NCI-H2107 treated with DMSO at 0.1 percent for 48 hours (cell line): ENCODE data around the gene RGPD8.
"Not testable (repeated sequence)": the region's sequence is repeated elsewhere in the genome, so short reads cannot be mapped to it uniquely, and the experiment has no call there.

Source experiments
- DNase-seq: peaks from one replicate; lab custom pipeline; 2025; ENCODE audit not compliant: unreplicated experiment; lab: John Stamatoyannopoulos, UW

The RGPD8 gene

GRCh38 chr2:112433480-112433879 lies at the start of gene RGPD8:
RGPD8 (minus strand) TSS chr2:112433645; CDS start chr2:112433453, 192 bp downstream.
- not testable (repeated sequence) for DNase-seq

DNA sequence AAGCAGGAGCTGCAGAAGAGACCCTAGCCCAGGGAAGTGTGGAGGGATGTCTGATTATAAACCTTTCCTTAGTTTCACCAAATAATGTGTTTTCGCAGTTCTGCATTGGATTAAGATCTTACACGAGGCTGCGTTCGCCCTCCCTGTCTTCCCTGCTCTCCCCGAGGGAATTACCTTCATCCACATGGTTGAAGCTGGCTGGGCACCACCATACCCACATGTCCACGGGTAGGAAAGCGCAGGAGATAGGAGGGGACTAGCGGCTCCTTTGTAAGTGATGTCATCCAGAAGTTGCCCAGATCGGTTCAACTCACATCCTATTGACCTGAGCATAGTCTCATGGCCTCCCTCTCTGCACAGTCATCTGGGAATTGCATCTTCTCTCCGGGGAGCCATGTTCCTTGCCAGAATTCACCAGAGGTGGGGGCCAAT lies 49.6 kb upstream of the RGPD8 start:
- peak; percentile 7 for DNase-seq

DNA sequence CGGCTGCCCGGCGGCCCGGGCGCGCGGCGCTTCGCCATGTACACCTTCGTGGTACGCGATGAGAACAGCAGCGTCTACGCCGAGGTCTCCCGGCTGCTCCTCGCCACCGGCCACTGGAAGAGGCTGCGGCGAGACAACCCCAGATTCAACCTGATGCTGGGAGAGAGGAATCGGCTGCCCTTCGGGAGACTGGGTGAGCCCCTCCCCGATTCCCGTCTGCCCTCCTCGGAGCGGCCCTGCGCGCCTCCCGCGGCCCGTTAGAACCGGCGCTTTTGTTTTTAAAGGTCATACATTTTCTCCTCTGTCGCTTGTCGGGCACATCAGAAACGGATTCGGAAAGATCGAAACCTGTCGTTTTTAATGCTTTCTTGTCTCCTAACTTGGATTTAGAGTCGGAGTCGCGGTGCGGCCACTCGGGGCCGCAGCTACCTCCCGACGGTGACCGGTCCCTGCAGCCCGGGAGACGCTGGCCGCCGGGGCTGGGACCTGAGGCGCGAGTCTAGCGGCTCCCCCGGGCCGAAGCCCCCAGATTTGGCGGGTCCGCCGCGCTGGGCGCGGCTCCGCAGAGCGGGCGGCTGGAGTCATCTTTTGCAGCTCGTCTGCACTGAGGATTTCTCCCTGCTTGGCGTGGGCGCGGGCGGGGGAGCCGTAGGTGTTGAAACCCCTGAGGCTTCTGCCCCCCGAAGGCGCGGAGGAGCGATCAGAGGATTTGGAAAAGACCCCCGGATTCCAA lies 49.0 kb upstream of the RGPD8 start:
- DNase-seq = peak; percentile 11

GRCh38 chr2:112481528-112482233 lies 48.2 kb upstream of the RGPD8 start, which contains the start of gene TTL:
TTL (plus strand) TSS chr2:112482156; CDS start chr2:112482345, 189 bp downstream.
- no peak for DNase-seq

DNA sequence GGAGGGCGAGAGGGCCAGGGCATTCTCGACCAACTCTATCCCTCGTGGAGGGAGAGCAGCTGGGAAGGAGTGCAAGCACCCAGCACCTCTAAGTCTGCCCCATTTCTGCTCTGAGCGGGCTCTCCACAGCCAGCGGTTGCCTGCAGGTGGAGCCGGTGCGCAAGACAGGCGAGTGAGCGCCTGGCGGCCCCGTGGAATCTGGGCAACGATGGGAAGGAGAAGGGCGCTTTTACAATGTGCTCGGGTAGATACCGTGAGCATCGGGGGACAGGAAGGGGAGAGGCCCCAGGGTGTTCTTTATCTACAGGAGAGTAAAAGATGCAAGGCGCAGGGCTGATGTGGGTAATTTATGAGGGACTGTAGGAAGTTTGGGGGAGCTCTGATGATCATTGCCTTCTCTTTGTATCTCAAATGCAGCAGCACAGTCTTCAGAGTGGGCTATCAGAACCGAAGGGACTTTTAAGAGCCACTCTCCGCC lies 47.6 kb upstream of the RGPD8 start:
- DNase-seq = peak; percentile 68

DNA sequence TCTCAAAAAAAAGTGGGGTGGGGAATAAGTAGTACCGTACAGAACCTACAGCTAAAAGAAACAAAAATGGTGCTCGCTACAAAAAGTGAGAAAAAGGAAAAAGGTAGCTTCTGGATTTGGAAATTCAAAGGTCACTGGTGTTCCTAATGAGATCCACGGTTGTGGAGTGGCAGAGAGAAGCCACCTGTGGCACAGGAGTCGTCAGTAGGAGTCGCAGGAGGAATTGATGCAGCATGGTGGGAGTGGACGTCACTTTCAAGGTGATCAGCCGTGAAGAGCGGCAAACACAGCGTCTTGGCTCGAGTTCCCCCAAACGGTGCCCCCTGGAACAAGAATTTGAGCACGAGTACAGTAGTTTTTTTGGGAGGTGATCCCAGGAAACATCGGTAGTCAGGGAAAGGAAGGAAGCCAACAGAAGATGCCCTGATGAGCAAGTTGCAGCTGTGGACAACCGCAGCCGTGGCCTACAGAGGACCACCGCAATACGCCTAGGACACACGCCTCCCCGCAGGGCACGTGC lies 47.1 kb upstream of the RGPD8 start:
- no peak for DNase-seq

- no peak for DNase-seq
Observed at GRCh38 chr2:112476434-112476833, 43.0 kb upstream of the RGPD8 start.

DNA sequence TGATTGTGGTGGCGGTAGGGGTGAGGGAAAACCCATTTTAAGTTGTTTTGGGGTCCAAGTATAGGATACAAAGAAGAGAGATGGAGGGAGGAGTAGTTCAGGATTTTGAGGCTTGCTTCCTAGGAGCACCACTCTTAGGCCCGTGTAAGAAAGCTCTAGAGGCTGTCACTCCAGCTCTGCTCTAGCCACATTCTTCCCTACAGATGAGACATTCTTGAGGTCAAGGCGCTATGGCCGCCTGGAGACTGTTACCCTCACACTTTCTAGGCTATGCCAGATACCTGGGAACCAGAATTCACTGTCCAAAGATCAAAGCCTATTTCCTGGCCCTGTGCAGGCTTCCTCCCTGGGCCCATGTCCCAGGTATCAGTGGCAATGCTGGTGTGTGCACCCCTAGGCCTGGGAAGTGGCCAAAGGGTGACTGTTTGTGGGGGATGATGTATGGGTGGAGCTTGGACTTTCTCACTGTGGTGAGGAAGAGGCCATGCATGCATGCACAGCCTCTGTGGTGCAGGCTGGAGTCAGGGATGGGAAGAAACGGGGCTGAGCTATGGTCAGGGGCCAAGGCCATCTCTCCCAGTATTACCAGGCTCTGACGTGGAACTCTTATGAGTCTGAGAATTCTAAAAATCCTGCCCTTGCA lies 41.5 kb upstream of the RGPD8 start:
- no peak for DNase-seq

GRCh38 chr2:112472547-112473263 lies 39.3 kb upstream of the RGPD8 start:
- no peak for DNase-seq

DNA sequence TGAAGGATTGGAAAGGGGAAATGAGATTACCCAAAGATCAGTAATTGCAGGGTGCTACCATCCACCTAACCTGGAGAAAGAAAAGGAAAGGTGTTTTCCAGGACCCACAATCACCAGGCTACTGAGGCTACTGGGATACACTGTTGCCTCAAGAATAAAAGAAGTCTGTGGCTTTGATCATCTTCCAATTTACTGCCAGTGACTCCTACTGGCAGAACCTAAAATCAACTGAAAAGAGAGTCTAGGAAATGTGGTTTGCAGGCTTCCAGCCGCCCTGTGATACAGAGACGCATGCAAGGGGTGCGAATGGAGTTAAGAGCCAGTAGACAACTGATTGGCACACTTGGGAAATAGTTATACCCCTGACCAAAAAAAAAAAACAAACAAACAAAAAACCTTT lies 31.9 kb upstream of the RGPD8 start:
- no peak for DNase-seq

DNA sequence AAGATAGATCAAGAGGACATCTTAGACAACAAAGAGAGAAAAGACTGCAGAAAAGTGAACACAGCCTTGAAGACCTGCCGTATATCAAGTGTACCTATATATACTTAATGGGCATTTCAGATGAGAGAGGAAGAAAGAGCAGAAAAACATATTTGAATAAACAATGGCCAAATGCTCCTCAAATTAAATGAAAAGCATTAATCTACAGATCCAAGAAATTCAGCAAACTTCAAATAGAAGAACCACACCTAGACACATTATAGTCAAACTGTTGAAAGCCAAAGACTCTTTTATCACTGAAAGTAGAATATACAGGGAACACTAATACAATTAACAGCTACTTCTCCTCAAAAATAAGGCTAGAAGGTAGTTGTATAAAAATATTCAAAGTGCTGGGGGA lies 29.8 kb upstream of the RGPD8 start:
- DNase-seq = no peak

DNA sequence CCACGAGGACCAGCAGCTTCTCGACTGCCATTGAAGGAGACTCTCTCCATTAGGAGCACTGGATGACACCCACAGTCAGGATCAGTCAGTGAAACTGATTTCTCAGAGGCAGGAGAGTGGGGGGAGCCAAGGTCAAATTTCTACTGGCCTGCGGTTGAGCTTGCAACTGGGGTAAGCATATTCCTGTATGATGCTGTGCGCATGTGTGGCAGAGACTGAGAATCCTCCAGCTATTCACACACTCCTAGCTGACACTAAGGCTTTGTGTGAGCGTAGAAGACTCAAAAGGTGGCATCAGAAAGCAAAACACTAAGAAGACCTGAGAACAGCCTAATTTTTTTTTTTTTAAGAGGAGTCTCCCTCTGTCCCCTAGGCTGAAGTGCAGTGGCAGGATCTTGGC lies 28.7 kb upstream of the RGPD8 start:
- no peak for DNase-seq

DNA sequence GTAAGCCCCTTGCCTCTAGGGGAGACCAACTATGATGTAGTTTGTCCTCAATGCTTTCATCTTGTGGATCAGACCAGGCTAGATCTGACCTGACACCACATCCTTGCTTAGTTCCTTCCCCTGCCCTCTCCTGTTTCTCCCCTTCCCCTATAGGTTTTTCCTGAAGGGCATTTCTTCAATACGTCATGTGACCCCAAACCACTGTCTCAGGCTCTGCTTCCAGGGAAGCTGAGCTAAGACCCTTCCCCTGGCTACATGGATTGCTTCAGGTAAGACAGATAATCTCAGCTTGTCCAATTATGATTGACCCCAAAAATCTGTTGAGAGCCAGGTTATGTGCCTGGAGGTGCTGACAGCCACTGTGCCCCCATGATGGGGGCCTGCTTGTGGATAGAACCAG lies 25.9 kb upstream of the RGPD8 start:
- DNase-seq = no peak

GRCh38 chr2:112454586-112454985 lies 21.1 kb upstream of the RGPD8 start:
- DNase-seq = no peak

DNA sequence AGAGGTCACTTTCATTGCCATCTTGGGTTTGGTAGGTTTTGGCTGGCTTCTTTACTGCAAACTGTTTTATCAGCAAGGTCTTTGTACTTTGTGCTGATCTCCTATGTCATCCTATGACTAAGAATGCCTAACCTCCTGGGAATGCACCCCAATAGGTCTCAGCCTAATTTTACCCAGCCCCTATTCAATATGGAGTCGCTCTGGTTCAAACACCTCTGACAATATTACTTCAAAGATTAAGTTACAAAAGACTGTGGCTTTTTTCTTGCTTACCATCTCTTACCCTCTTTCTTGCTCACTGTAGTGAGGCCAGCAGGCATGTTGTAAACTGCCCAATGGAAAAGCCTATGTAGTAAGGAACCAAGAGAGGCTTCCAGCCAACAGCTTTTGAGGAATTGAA lies 17.9 kb upstream of the RGPD8 start:
- no peak for DNase-seq

DNA sequence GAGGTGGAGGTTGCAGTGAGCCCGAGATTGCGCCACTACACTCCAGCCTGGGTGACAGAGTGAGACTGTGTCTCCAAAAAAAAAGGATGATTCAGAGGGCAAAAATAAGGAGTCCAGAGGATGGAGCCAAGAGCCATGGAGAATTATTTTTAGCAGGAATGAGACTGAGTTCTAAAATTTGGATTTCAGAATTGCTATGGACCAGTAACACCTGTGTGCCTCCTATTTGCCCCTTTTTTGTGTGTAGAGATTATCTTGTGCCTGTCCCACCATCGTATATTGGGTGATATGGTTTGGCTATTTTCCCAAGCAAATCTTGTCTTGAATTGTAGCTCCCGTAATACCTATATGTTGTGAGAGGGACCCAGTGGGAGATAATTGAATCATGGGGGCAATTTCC lies 16.4 kb upstream of the RGPD8 start:
- no peak for DNase-seq

- not testable (repeated sequence) for DNase-seq
Observed at GRCh38 chr2:112444256-112444655, 10.8 kb upstream of the RGPD8 start.

DNA sequence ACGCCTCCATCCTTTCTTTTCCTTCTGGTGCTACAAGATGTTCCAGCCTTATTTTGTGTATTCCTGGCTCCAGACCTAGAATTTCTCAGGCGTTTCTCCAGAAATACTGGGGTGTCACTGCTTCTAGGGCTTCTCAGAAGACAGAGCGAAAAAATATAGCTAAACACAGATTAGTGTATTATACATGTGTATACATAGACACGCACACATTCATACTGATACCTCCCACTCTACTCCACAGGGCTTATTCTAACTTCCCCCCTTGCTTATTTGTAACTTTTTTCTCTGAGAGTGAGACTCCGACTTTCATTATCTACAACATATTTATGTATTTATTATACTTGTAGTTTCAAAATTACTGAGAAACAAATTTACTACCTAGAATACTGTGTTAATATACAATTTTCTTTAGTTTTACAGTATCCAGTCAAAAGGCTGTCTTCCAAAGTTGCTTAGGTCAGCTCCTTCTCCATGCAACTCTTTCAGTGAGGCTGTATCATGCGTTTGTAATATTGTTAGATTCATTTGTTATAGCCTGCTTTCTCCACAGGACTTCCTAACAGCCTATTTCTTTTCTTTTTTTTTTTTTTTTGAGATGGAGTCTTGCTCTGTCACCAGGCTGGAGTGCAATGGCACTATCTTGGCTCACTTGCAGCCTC lies 5.3 kb upstream of the RGPD8 start:
- not testable (repeated sequence) for DNase-seq

DNA sequence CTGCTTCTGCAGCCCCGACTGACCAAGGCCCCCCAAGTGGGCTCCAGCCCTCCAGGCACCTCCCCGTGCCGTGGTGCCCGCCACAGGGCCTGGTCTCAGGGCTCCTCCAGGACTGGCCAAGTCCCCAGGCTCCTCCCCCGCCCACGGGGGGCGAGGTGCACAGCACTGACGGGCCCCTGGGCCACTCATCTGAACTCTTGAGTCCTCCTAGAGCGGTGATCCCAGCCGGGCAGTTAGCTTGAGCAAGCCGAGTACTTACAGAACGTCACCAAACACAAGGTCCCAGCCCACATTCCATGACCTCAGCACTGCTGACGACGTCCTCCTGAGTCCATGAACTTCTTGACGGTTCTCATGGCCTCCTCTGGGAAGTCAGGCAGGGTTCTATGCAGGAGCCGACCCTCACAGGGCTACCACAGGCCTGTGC lies 4.0 kb upstream of the RGPD8 start:
- not testable (repeated sequence) for DNase-seq

- DNase-seq = not testable (repeated sequence)
Observed at GRCh38 chr2:112436993-112437392, 3.5 kb upstream of the RGPD8 start.
